Stimulated activated CD8-positive, alpha-beta memory T cell treated with anti-CD3 and anti-CD28 coated beads, Interleukin-15, amount 100 ng/mL, for 24 hours (primary cell): ENCODE results near the gene TTC28.
"Not testable (repeated sequence)": the region's sequence is repeated elsewhere in the genome, so short reads cannot be mapped to it uniquely, and the experiment has no call there.

Source experiments
- DNase-seq: peaks from one replicate; pipeline ENCODE4 v3.0.0-alpha.2; 2020; ENCODE audit warnings: low read depth

TTC28 gene

GRCh38 chr22:28679611-28680287 lies at the start of gene TTC28:
TTC28 (minus strand) TSS chr22:28679840; CDS start chr22:28679723, 117 bp downstream.
- not testable (repeated sequence) for DNase-seq

GRCh38 chr22:28728621-28729313 lies 49.1 kb upstream of the TTC28 start:
- DNase-seq = no peak

- no peak for DNase-seq
Observed at GRCh38 chr22:28728002-28728401, 48.4 kb upstream of the TTC28 start.

- DNase-seq = no peak
Observed at GRCh38 chr22:28718044-28718443, 38.4 kb upstream of the TTC28 start.

- DNase-seq = no peak
Observed at GRCh38 chr22:28716686-28717085, 37.0 kb upstream of the TTC28 start.

- no peak for DNase-seq
Observed at GRCh38 chr22:28715611-28716010, 36.0 kb upstream of the TTC28 start.

- no peak for DNase-seq
Observed at GRCh38 chr22:28714043-28714628, 34.5 kb upstream of the TTC28 start.

GRCh38 chr22:28711820-28712777 lies 32.5 kb upstream of the TTC28 start:
- DNase-seq = no peak

GRCh38 chr22:28711341-28711740 lies 31.7 kb upstream of the TTC28 start:
- no peak for DNase-seq

GRCh38 chr22:28710576-28711191 lies 31.0 kb upstream of the TTC28 start:
- DNase-seq = no peak

GRCh38 chr22:28710107-28710506 lies 30.5 kb upstream of the TTC28 start:
- DNase-seq = no peak

GRCh38 chr22:28706845-28707244 lies 27.2 kb upstream of the TTC28 start:
- no peak for DNase-seq

GRCh38 chr22:28703436-28703835 lies 23.8 kb upstream of the TTC28 start:
- no peak for DNase-seq

- DNase-seq = no peak
Observed at GRCh38 chr22:28702891-28703290, 23.3 kb upstream of the TTC28 start.

GRCh38 chr22:28693041-28693760 lies 13.6 kb upstream of the TTC28 start:
- DNase-seq = not testable (repeated sequence)

GRCh38 chr22:28689796-28690195 lies 10.2 kb upstream of the TTC28 start:
- not testable (repeated sequence) for DNase-seq

- not testable (repeated sequence) for DNase-seq
Observed at GRCh38 chr22:28682966-28683365, 3.3 kb upstream of the TTC28 start.

GRCh38 chr22:28680813-28681490 lies 1.3 kb upstream of the TTC28 start:
- DNase-seq = not testable (repeated sequence)

- not testable (repeated sequence) for DNase-seq
Observed at GRCh38 chr22:28678778-28679610, 646 bp downstream of the TTC28 start.
